ENCODE measurements around the gene RNF40. TPM values are rescaled to one million over a fixed set of nuclear protein-coding genes. Genes with fewer than 3 reads are reported as not detected.

RNF40 gene
- polyA plus RNA-seq, 1 donor (not counting 4 experiments of a cell fraction or from before 2014, with no cell fraction given): 52.7 TPM

DNA sequence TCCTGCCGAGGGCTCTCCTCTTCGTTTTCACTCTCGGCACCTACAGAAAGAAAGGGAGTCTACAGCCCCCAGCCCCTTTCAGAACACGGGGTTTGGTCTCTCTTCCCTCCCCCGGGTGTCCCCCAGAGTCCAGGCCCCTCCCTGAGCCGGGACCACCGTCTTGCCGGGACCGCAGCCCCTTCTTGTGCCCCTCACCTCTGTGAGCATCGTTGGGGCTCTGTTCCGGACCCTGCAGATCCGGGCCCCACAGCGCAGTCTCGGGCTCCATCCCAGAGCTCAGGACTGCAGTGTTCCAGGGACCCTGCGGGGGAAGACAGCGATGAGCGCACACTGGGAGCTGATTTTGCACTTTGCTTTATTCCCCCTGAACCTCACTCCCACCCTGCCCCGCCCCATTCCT lies 22.1 kb downstream of the RNF40 start:
- no peak overlapping the region for H3K4me2 ChIP-seq (ENCODE audit: control insufficient read depth, extremely low read depth, insufficient read depth, low read depth, low read length)
- no peaks in the 10 kb centered on the region for H3K9me3 ChIP-seq (ENCODE audit: control insufficient read depth, low read depth, low read length)
- H3K4me1 ChIP-seq (ENCODE audit: control insufficient read depth, extremely low read depth, insufficient read depth, low read length): peaks cover 10% of the 10 kb centered on the region
- DNase-seq (ENCODE audit: low read depth, low spot score): no peak
- no peaks in the 10 kb centered on the region for H4K20me1 ChIP-seq (ENCODE audit: control insufficient read depth, extremely low read depth, insufficient read depth, low read length)
- H2AFZ ChIP-seq (ENCODE audit: control insufficient read depth, low read length): no peak overlapping the region
- H3K36me3 ChIP-seq (ENCODE audit: control insufficient read depth in 2 of 2, extremely low read depth in 1 of 2, insufficient read depth in 2 of 2, low read length in 2 of 2): peaks cover 6 to 20% of the 10 kb centered on the region in 2 experiments
- TF ChIP-seq, protein P1, sequence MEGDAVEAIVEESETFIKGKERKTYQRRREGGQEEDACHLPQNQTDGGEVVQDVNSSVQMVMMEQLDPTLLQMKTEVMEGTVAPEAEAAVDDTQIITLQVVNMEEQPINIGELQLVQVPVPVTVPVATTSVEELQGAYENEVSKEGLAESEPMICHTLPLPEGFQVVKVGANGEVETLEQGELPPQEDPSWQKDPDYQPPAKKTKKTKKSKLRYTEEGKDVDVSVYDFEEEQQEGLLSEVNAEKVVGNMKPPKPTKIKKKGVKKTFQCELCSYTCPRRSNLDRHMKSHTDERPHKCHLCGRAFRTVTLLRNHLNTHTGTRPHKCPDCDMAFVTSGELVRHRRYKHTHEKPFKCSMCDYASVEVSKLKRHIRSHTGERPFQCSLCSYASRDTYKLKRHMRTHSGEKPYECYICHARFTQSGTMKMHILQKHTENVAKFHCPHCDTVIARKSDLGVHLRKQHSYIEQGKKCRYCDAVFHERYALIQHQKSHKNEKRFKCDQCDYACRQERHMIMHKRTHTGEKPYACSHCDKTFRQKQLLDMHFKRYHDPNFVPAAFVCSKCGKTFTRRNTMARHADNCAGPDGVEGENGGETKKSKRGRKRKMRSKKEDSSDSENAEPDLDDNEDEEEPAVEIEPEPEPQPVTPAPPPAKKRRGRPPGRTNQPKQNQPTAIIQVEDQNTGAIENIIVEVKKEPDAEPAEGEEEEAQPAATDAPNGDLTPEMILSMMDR (optimal IDR thresholded peaks at IDR 0.05 in 1 of 3, IDR thresholded peaks at IDR 0.05 in 1 of 3, conservative IDR thresholded peaks at IDR 0.05 in 1 of 3; ENCODE audit: extremely low read depth in 1 of 3, insufficient read depth in 2 of 3, low read length in 3 of 3): no peak
- no peak for TF ChIP-seq EZH2 (IDR thresholded peaks at IDR 0.05; ENCODE audit: low read length)
- H3K79me2 ChIP-seq (ENCODE audit: control insufficient read depth, insufficient read depth, low read length): peaks cover 20% of the 10 kb centered on the region
- H3K9me1 ChIP-seq (ENCODE audit: control insufficient read depth, extremely low read depth, insufficient read depth, low read length): no peaks in the 10 kb centered on the region
- no peak overlapping the region for H3K27ac ChIP-seq (ENCODE audit: control insufficient read depth, insufficient read depth, low read length)
- no peak overlapping the region for H3K4me3 ChIP-seq (ENCODE audit: control insufficient read depth in 2 of 3, extremely low read depth in 1 of 3, insufficient read depth in 2 of 3, low read depth in 1 of 3, low read length in 3 of 3)
- no peak overlapping the region for H3K9ac ChIP-seq (ENCODE audit: control insufficient read depth, extremely low read depth, insufficient read depth, low read length)
- no peak for FAIRE-seq
- dilution Hi-C loops (cut with MboI; ENCODE audit: extremely low pct_ligation_motif_present, low sequenced_read_pairs): loop anchor here (25.0 kb wide), 1 partner anchor 103 kb away; the partner anchor contains the start of genes BCL7C and CTF1
- H3K27me3 ChIP-seq (ENCODE audit: control insufficient read depth, extremely low read depth, insufficient read depth, low read length): no peaks in the 10 kb centered on the region

DNA sequence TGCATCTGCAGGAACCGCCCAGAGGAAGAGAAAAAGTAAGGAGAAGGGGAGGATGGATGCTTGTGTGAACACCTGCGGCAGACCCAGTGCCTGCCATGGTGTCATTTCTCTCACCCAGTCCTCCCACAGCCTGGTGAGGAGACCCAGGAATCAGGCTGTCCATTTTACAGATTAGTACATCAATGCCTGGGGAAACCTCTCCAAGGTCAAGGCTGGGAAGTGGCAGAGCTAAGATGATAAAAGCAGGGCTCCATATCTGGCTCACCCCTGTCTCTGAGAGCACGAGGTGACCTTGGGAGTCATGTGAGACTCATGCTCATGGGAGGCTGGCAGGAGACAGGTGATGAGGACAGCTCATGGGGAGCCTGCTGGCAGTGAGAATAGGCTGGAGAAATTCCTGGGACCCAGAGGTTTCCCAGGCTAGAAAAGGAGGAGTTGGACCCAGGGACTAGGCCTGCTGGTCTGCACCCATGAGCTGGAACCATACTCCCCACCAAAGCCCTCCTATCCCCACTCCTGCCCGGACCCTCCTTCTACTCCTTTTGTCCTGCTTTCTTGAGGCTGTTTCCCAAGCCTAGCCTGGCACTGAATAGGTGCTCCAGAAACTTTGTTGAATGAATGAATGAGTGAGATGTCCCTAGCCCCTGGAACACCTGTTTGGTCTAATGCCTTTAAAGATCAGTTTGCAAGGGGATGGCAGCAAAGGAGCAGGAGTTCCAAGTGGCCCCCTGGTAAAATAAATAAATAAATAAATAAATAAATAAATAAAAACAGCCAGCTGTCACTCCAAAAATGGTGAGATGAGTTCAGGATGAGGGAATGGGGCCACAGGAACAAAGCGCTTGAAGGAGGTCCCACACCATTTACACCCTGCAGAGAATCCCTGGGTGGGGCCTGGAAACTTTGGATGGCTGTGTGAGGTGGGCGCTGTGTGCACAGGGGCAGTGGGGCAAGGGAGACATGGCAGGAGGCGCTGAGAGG lies 23.3 kb downstream of the RNF40 start:
- FAIRE-seq: no peak
- no peak overlapping the region for H2AFZ ChIP-seq (ENCODE audit: control insufficient read depth, low read length)
- H3K4me1 ChIP-seq (ENCODE audit: control insufficient read depth, extremely low read depth, insufficient read depth, low read length): peaks cover 10% of the 10 kb centered on the region
- H3K4me3 ChIP-seq (ENCODE audit: control insufficient read depth in 2 of 3, extremely low read depth in 1 of 3, insufficient read depth in 2 of 3, low read depth in 1 of 3, low read length in 3 of 3): peak overlapping the region; percentile 59 to 86 (median 85)
- no peak for TF ChIP-seq EZH2 (IDR thresholded peaks at IDR 0.05; ENCODE audit: low read length)
- TF ChIP-seq, protein P1 (optimal IDR thresholded peaks at IDR 0.05 in 1 of 3, IDR thresholded peaks at IDR 0.05 in 1 of 3, conservative IDR thresholded peaks at IDR 0.05 in 1 of 3; ENCODE audit: extremely low read depth in 1 of 3, insufficient read depth in 2 of 3, low read length in 3 of 3): no peak
- peak overlapping the region; percentile 88 for H3K9ac ChIP-seq (ENCODE audit: control insufficient read depth, extremely low read depth, insufficient read depth, low read length)
- H3K9me1 ChIP-seq (ENCODE audit: control insufficient read depth, extremely low read depth, insufficient read depth, low read length): no peaks in the 10 kb centered on the region
- no peaks in the 10 kb centered on the region for H4K20me1 ChIP-seq (ENCODE audit: control insufficient read depth, extremely low read depth, insufficient read depth, low read length)
- H3K27ac ChIP-seq (ENCODE audit: control insufficient read depth, insufficient read depth, low read length): no peak overlapping the region
- peaks cover 6 to 18% of the 10 kb centered on the region in 2 experiments for H3K36me3 ChIP-seq (ENCODE audit: control insufficient read depth in 2 of 2, extremely low read depth in 1 of 2, insufficient read depth in 2 of 2, low read length in 2 of 2)
- peaks cover 20% of the 10 kb centered on the region for H3K79me2 ChIP-seq (ENCODE audit: control insufficient read depth, insufficient read depth, low read length)
- H3K27me3 ChIP-seq (ENCODE audit: control insufficient read depth, extremely low read depth, insufficient read depth, low read length): no peaks in the 10 kb centered on the region
- dilution Hi-C loops (cut with MboI; ENCODE audit: extremely low pct_ligation_motif_present, low sequenced_read_pairs): loop anchor here (25.0 kb wide), 1 partner anchor 102 kb away; the partner anchor contains the start of genes BCL7C and CTF1
- H3K9me3 ChIP-seq (ENCODE audit: control insufficient read depth, low read depth, low read length): no peaks in the 10 kb centered on the region
- no peak for DNase-seq (ENCODE audit: low read depth, low spot score)
- peak overlapping the region; percentile 87 for H3K4me2 ChIP-seq (ENCODE audit: control insufficient read depth, extremely low read depth, insufficient read depth, low read depth, low read length)

Measured in keratinocyte (primary cell).